ENCODE results near the gene KIAA1217.

KIAA1217 gene

GRCh38 chr10:24448351-24448999, 239.5 kb downstream of the KIAA1217 start:
- DNase-seq: no peak

DNA sequence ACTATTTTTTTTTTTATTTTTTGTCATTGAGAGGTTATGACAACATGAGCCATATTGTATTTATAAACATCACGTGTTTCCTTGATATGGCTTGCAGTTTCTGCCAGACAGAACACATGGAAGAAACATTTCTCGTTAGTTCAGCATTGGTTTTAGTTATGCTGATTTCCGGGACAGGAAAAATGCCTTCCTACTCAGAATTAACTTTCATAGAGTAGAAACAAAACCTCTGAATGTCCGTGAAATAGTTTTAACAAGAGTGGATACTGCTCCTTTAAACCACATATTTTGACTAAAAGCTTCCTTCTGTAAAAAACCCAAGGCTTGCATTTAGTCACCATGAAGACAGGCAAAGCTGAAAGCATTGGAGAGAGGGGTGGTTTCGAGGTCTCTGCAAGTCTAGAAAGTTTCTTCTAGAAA, 240.4 kb downstream of the KIAA1217 start:
- no peak for DNase-seq

DNA sequence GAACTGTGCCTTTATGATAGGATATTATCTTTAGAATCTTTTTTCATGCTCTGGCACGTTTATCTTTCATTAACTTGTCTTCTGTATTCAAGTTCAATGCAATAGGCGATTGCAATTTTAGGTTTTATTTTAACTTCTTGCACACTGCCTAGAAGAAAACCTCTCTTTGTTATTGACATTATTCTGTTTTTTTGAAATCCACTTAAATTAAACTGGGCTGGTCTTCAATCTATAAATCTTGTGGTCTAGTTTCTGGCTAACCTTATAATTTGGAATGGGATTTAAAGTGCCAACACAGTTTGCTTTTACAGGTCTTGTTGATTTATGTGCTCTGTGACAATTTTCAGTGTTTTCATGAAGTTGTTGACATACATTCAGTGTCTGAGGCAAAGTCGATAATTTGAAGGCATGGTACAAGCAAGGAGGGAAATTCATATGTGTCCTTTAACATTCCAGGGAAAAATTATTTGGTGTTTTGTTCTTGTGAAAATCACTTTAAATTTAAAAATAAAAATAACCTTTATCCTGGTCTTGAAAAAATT, 240.9 kb downstream of the KIAA1217 start:
- no peak for DNase-seq

DNA sequence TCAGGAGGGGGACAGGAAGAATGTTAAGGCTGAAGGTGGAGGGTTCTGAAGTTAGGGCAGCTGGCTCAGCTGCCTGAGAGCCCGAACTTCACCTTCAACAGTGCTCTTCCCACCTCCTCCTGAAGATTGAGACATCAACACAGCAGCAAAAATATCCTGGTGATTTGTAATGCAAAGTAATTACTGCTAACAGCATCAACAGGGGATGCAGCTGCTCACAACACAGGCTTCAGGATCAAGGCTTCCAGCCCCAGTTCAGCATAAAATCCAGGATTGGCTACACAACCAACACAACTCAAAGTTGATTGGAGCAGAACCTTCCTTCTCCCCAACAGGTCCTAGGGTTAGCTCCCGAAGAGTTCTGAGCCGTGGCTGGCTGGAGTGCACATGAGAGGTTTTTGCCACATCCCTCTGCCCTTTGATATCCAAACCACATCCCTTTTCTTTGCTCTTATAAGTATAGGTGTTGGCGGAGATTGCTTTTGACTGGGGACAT, 242.4 kb downstream of the KIAA1217 start:
- no peak for DNase-seq

DNA sequence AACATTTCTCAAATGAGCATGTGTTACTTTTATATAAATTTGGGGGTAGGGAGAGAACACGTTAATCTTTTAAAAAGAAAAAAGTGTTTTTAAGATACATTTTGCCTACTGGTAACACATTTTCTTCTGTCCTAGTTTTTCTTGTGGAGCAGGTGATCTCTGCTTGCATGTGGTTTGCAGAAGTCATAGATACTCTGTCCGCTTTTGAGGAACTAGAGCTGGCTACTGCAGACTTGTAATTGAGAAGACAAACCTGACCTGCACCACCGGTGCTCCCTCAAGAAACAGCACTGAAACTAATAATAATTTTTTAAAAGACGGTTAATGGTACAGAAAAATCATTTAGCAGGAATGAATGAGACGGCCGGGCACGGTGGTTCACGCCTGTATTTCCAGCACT, 243.1 kb downstream of the KIAA1217 start:
- no peak for DNase-seq

DNA sequence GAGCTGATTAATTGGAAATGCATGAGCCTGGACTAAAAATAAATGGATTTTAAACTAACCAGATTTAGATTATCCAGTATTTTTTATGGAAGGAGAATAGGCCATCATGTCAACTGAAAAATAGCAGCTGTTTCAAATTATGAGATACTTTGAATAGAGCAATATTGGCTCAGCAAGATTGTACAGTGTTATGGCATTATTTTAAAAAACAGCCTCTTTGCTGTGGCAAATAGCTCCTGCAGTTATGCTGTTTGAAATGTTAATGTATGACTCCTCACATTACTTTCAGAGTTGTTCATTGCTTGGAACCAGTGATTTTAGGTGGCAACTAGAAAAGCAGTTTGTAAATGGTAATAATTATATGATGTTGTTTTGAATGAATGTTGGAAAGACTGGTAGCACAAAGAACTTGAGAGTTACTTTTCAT, 244.5 kb downstream of the KIAA1217 start:
- DNase-seq: no peak

DNA sequence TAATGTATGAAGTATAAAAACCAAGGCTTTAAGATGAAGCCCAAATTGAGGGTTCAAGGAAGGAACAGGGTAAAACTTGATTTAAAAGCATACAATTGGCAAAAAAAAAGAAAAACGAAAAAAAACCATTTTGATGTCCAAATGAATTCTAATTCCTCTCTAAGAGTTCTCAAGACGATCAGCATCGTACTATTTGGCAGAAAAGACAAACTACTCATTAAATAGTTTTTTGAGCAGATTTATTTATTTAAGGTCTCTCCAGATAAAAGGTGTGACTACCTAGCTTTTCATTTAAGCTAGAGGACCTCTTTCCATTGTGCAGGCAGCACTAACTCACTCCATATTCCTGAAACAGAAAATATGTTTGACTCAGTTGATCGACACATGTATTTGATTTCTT, 245.0 kb downstream of the KIAA1217 start:
- no peak for DNase-seq

DNA sequence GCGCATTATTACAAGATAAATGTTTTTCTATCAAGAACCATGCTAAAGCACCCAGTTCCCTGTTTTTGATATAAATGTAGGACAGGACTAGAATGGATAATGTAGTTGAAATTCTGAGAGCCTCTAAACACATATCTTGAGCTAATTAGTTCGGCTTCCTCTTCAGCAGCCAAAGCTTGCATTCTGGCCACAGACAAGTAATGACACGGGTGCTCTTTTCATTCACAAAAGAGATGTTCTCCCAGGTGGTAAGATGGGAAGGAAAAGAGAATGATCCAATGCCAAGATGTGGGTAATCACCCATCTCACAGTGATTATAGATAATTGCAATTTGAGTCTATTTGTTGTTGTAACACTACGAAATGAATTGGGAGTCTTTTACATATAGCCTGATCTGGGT, 246.5 kb downstream of the KIAA1217 start:
- DNase-seq: no peak

- no peak for DNase-seq
These were observed 247.4 kb downstream of the KIAA1217 start for GRCh38 chr10:24456322-24456721.

DNA sequence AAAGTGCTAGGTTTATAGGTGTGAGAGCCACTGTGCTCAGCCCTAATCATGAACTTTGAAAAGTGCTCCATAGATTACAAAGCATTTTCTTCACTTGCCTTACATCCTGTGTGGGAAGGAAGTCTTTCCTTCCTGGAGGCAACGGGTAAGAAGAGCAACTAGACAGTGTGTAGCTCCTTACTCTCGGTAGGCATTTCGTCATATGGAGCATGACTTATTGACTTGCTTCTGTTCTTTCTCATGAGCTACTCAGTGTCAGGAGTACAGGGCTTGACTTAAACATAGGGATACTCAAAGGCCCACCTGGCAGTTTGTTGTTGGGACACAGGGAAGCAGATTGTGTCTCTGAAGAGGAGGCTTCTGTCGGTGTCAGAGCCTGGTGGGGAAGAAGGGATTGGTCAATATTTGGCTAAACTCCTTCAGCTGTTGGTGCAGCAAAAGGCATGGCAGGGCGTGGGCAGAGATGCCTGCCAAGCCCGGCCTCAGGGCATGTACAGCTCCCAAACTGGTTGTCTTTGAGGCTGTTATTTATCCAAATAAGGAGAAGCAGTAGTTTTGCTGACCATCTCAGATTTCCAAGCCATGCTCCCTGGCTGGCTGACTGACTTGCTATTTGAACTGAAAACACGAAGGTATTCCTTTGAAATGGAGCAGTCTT, 248.9 kb downstream of the KIAA1217 start:
- no peak for DNase-seq

DNA sequence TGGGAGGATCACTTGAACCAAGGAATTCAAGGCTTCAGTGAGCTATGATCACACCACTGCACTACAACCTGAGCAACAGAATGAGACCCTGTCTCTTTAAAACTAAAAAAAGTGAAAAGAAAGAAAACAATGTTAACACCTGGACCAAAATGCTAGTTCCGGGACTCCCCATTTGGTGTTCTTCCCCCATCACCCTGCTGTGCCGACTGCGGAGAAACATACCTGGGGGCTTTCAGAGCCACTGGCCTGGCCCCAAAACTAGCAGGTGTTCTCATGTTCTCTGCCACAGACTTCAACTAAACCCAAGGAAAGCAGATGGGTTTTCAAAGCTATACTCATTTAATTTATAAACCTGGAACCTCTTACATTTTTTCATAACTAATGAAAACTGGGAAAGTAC, 250.9 kb downstream of the KIAA1217 start:
- no peak for DNase-seq

- DNase-seq: no peak
These were observed 253.4 kb downstream of the KIAA1217 start for GRCh38 chr10:24462291-24462813.

DNA sequence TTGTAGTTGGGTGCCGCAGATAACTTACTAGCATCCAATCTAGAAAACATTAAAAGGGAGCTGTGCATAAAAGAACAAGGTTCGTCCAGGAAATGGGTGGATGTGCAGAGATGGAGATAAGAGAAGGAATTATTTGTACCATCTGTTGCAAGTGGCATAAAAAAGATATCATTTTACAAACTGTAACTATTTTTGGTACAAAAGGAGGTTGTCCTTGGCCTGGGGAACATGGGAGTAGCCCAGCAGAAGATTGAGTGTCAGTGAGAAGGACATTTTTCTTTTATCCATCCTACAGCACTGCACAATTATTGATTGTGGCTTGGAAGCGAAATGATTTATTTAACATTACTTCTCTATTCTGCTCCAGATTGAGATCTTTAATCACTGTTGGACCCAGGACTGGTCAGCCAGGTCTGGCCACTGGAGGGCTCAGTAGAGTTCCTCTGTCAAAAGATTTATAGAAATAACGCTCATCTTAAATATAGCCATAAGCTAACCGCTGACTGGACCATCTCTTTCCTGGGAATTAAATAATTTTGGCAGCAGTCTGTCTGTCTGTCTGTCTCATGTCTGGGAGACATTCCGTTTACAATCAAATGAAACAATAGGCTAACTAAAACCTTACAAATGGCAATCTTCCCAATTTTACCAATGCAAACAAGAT, 254.1 kb downstream of the KIAA1217 start:
- no peak for DNase-seq

DNA sequence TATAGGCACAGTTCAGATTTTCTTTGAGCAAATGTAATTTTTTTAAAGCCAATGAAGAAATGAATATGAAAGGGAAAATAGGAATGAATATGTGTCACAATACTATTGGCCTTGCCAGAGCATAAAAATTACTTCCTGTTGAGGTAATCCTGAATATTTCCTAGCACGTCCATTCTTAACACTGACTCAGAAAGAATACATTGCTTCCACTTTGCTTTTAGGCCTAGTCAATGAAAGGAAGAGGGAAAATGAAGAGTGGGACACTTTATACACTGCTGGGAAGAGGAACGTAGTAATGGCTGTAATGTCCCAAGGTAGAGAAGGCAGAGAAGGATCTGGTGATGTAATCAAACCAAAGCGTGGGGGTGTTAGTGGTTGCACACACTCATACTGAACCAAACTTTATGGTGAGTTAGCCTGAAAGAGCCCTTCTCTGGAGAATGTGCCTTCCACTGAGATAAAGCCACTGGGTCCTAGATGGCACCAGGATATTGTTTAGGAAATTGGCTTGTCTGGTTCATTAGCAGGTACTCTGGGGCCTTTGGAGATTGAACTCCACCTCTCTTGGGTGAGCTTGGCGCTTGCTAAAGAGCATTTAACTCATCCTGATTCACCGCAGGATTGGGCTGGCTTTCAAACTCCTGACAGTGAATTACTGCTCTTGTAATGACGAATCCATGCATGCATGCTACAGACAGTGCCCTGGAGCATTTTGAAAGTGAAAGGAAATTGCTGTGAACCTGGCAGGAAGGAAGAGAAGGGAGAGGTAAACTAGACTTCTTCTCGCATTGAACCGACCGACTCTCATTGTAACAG, 254.9 kb downstream of the KIAA1217 start:
- no peak for DNase-seq

- DNase-seq: no peak
These were observed 256.4 kb downstream of the KIAA1217 start for GRCh38 chr10:24465124-24465874.

DNA sequence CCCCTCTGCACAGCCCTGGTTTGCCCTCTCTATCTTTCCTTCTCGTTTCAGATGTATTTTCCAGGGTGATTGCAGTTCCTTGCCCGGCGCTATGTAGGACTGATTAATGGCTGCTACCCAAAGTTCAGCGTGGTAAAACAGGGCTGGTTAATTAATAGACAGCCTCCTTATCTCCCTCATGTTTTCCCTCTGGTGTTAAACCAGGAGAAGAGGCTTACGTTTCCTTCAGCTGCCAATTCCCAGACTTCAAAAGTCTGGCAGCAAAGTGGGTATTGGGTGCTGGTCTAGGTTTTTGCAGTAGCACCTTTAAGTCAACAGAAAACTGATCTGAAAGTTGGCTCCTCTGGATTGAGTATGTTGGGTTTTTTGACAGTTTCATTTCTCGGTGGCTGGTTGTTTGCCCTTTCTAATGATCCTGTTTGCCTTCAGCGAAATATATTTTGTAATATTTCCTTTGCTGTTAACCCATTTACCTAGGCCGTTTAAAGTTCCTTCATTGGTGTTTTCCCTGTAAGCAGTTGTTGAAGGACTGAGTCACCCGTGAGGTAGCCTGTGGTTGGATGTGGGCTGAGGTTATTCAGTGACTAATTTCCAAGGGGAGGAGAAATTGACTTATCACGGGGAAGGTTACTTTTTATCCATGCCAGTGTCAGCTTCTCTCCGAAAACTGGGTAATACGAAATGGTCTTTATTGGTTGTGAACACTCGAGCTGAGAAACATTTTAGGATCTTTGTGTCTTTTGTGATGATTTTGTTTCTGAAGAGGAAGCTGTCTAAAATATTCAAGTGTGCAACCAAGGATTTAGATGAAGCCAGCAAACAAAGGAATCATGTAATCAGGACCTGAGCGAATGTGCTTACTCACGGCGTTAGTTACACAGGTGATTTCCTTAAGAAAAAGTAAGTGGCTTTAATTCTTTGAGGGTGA, 257.2 kb downstream of the KIAA1217 start:
- no peak for DNase-seq

- no peak for DNase-seq
These were observed 258.2 kb downstream of the KIAA1217 start for GRCh38 chr10:24467136-24467535.

- DNase-seq: no peak
These were observed 258.7 kb downstream of the KIAA1217 start for GRCh38 chr10:24467605-24468004.

DNA sequence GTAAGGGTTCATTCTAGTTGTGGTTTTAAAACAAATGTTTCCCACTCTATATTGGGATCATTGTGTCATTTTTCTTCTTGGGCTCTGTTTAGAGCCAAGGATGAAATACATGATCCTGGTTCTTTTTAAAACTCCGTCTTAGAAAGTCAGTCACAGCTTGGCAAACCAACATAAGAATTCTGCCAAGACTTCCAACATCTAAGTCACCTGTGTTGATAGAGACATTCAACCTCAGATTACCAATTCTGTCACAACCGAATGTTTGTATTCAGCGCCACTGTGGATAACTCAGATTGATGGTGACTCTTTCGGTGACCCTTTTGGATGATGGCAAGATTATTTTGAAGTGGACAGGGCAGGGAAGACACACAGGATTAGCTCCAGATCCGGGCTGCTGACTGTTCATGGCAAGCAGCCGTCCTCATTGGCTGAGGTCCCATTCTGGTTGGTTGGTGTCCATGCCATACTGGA, 259.4 kb downstream of the KIAA1217 start:
- no peak for DNase-seq

DNA sequence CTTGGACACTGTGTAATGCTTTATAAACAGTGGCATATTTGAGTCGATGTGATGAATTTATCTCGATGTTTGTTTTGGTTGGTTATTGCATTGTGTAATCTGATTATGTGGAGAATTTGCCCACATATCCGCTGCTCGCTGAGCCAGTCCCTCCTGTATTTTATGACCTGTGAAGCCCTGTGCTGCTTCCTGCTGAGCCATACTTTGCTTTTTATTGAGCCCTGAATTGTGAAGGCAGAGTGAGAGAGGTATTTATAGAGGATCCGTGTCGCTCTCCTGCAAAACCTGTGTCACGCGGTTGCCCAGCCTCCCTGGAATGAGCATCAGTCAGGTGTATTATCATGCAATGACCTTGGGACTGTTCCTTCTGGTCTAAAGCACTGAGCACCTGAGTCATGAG, 261.1 kb downstream of the KIAA1217 start:
- no peak for DNase-seq

- DNase-seq: no peak
These were observed 266.7 kb downstream of the KIAA1217 start for GRCh38 chr10:24475598-24475997.

All from NCI-H2107 (cell line).